Liver (tissue), 9 donors: ENCODE data around the gene DDX23. TPM values are rescaled to one million over a fixed set of nuclear protein-coding genes. Genes with fewer than 3 reads are reported as not detected.

Experiments
- DNase-seq: peaks from one replicate; pipeline ENCODE4 v3.0.0-alpha.2; 2017; ENCODE audit warnings: low spot score
- H3K27ac ChIP-seq, 2 donors: one replicate each; pipeline ENCODE4 v1.7.0; 2013; ENCODE audit warnings: inconsistent platforms in 2 of 2, low read length in 2 of 2, control low read depth in 1 of 2, low read depth in 1 of 2, mild to moderate bottlenecking in 1 of 2
- H3K27me3 ChIP-seq, 4 donors: one replicate each; pipeline versions ENCODE4 v1.6.1 to v1.7.0; 2013; ENCODE audit warnings: low read length in 3 of 4, inconsistent platforms in 1 of 4, mild to moderate bottlenecking in 1 of 4, moderate library complexity in 1 of 4; ENCODE audit not compliant: control insufficient read depth in 4 of 4, insufficient read depth in 4 of 4
- H3K36me3 ChIP-seq, 4 donors: one replicate each; pipeline versions ENCODE4 v1.6.1 to v1.7.0; 2013; ENCODE audit warnings: low read length in 3 of 4, mild to moderate bottlenecking in 3 of 4, low read depth in 1 of 4, moderate library complexity in 1 of 4; ENCODE audit not compliant: control insufficient read depth in 4 of 4, insufficient read depth in 3 of 4
- H3K4me1 ChIP-seq, 4 donors: one replicate each; pipeline versions ENCODE4 v1.6.1 to v1.7.0; 2013; ENCODE audit warnings: low read length in 3 of 4, mild to moderate bottlenecking in 3 of 4, moderate library complexity in 1 of 4; ENCODE audit not compliant: control insufficient read depth in 4 of 4, insufficient read depth in 4 of 4
- H3K4me3 ChIP-seq, 3 donors: one replicate each; pipeline versions ENCODE4 v1.6.1 to v1.7.0; 2013; ENCODE audit warnings: low read length in 3 of 3, control low read depth in 1 of 3, low read depth in 1 of 3, mild to moderate bottlenecking in 1 of 3
- H3K9ac ChIP-seq, 2 donors: one replicate each; pipeline ENCODE4 v1.7.0; 2013; ENCODE audit warnings: low read length in 2 of 2, mild to moderate bottlenecking in 2 of 2, moderate library complexity in 2 of 2, control low read depth in 1 of 2, low read depth in 1 of 2
- H3K9me3 ChIP-seq, 4 donors: one replicate each; pipeline versions ENCODE4 v1.6.1 to v1.7.0; 2013; ENCODE audit warnings: low read length in 3 of 4; ENCODE audit not compliant: control insufficient read depth in 4 of 4
- ATF3 ChIP-seq: IDR thresholded peaks from 2 replicates; pipeline ENCODE4 v1.6.1; 2016; ENCODE audit warnings: antibody characterized with exemption
- CTCF ChIP-seq: fragments of 150-350 bp; IDR thresholded peaks from 2 replicates; pipeline ENCODE4 v1.5.1; 2017; ENCODE audit warnings: improper control_type of control experiment, low read depth, low read length; ENCODE audit not compliant: missing input control
- FOXA2 ChIP-seq: IDR thresholded peaks from 2 replicates; pipeline ENCODE4 v1.6.1; 2016; ENCODE audit warnings: antibody characterized with exemption
- GABPA ChIP-seq, 2 donors: IDR thresholded peaks in 1 of 2; conservative IDR thresholded peaks in 1 of 2; 2 replicates each; pipeline ENCODE4 v1.6.1; 2016; ENCODE audit warnings: antibody characterized with exemption in 2 of 2, mild to moderate bottlenecking in 1 of 2, moderate library complexity in 1 of 2
- HNF4G ChIP-seq: IDR thresholded peaks from 2 replicates; pipeline ENCODE4 v1.6.1; 2016; ENCODE audit warnings: antibody characterized with exemption
- RAD21 ChIP-seq, 2 donors: IDR thresholded peaks; 2 replicates each; pipeline ENCODE4 v1.6.1; 2016; ENCODE audit warnings: antibody characterized with exemption in 2 of 2, mild to moderate bottlenecking in 2 of 2
- REST ChIP-seq: IDR thresholded peaks from 2 replicates; pipeline ENCODE4 v1.6.1; 2016; ENCODE audit warnings: antibody characterized with exemption, mild to moderate bottlenecking
- ZBTB33 ChIP-seq: IDR thresholded peaks from 2 replicates; pipeline ENCODE4 v1.6.1; 2016; ENCODE audit warnings: antibody characterized with exemption
- WGBS: extraction: QIAGEN DNeasy Blood & Tissue Kit; methylation state at CpG from one replicate; pipeline ENCODE4 v1.1.7; 2013; 5-methylcytosine and 5-hydroxymethylcytosine counted together
- polyA plus RNA-seq, 2 donors: library from polyadenylated mRNA; stranded (reverse) in 1 of 2; unstranded in 1 of 2; fragments of 200-250 nt in 1 of 2; fragments of >200 nt in 1 of 2; fragmentation: Nextera tagmentation in 1 of 2; extraction: Ambion mirVana in 1 of 2; gene quantifications; one replicate each; pipeline versions ENCODE4 v1.2.1 to v1.2.3, GENCODE V29; 2013 to 2015
- total RNA-seq, 2 donors: library from RNA; depleted of rRNA; stranded (reverse); fragments of >200 nt; gene quantifications; one replicate each; pipeline ENCODE4 v1.2.3, GENCODE V29; 2014
- donor health status: healthy.
- donor health status: healthy.
- donor health status: healthy.
- donor health status: healthy.
- donor health status: healthy.

Gene DDX23
- total and polyA plus RNA-seq, 4 donors, result 16.9 to 60.6 (median 29.7) TPM

- DNase-seq, result no peak
These were observed 35.7 kb downstream of the DDX23 start for GRCh38 chr12:48816143-48816854.

More at GRCh38 chr12:48816143-48816854, 35.7 kb downstream of the DDX23 start:
- no peak overlapping the region for H3K9ac ChIP-seq
- peaks cover 0 to 6% (median 3%) of the 10 kb centered on the region in 4 donors for H3K27me3 ChIP-seq
- H3K9me3 ChIP-seq, result no peaks in the 10 kb centered on the region
- TF ChIP-seq ZBTB33, result no peak
- no peak for TF ChIP-seq CTCF
- no peak for TF ChIP-seq ATF3
- TF ChIP-seq REST, result no peak
- TF ChIP-seq FOXA2, result no peak
- TF ChIP-seq GABPA (IDR thresholded peaks at IDR 0.05 in 1 of 2, conservative IDR thresholded peaks at IDR 0.05 in 1 of 2), result no peak
- TF ChIP-seq RAD21 (IDR thresholded peaks at IDR 0.05), result no peak
- no peak for TF ChIP-seq HNF4G
- WGBS, result 83% methylated on average over 3 of the region's 3 CpGs
- no peak overlapping the region for H3K4me3 ChIP-seq
- H3K27ac ChIP-seq, result no peak overlapping the region
- H3K4me1 ChIP-seq, result peaks cover 3 to 28% (median 18%) of the 10 kb centered on the region in 4 donors
- no peaks in the 10 kb centered on the region for H3K36me3 ChIP-seq
